K562 (cell line): ENCODE results near the gene ARL3. TPM values are rescaled to one million over a fixed set of nuclear protein-coding genes. Genes with fewer than 3 reads are reported as not detected.
A peak's percentile ranks its signal among the peaks of the same experiment; 100 is the strongest.

Experiments
- GABPB1 ChIP-seq: sonication (generic); formaldehyde crosslinking; IDR thresholded peaks from 2 replicates; pipeline ENCODE4 v1.8.0; 2022; ENCODE audit warnings: mild to moderate bottlenecking, missing genetic modification reagents
- MAZ ChIP-seq, 2 experiments: fragments of 450-650 bp in 1 of 2; sonication (generic) in 1 of 2; formaldehyde crosslinking; IDR thresholded peaks in 1 of 2; conservative IDR thresholded peaks in 1 of 2; 2 replicates each; pipeline versions ENCODE4 v1.4.0 to v1.5.0; 2020; ENCODE audit warnings: mild to moderate bottlenecking in 1 of 2, missing genetic modification reagents in 1 of 2
- POLR2G ChIP-seq: fragments of 200-400 bp; formaldehyde crosslinking; IDR thresholded peaks from 2 replicates; pipeline ENCODE4 v1.6.1; 2017; ENCODE audit warnings: low read depth, mild to moderate bottlenecking, antibody characterized with exemption, low read length, moderate library complexity
- RAD21 ChIP-seq, 2 experiments: fragments of 250-450 bp in 1 of 2; fragments of 450-650 bp in 1 of 2; sonication (Bioruptor Pico) in 1 of 2; formaldehyde crosslinking in 1 of 2; IDR thresholded peaks in 1 of 2; conservative IDR thresholded peaks in 1 of 2; 2 replicates each; pipeline versions ENCODE4 v1.4.0 to v1.8.0; 2020 to 2022; ENCODE audit warnings: mild to moderate bottlenecking in 2 of 2, moderate library complexity in 1 of 2
- RAD51 ChIP-seq: fragments of 450-650 bp; IDR thresholded peaks from 2 replicates; pipeline ENCODE4 v1.7.1; 2016; ENCODE audit warnings: low read depth, mild to moderate bottlenecking, borderline replicate concordance
- STAG1 ChIP-seq: sonication (generic); formaldehyde crosslinking; IDR thresholded peaks from 2 replicates; pipeline ENCODE4 v1.5.0; 2020; ENCODE audit warnings: missing genetic modification reagents, borderline replicate concordance
- ZBTB7A ChIP-seq: IDR thresholded peaks from 2 replicates; pipeline ENCODE4 v1.6.1; 2011; ENCODE audit warnings: low read depth, mild to moderate bottlenecking, low read length, moderate library complexity, borderline replicate concordance; ENCODE audit not compliant: control insufficient read depth
- ZNF41 ChIP-seq: fragments of 250-450 bp; sonication (Bioruptor Pico); conservative IDR thresholded peaks from 2 replicates; pipeline ENCODE4 v1.4.0; 2020; ENCODE audit warnings: mild to moderate bottlenecking
- polyA plus RNA-seq, 8 experiments: library from polyadenylated mRNA; depleted of rRNA in 4 of 8; stranded (reverse) in 5 of 8; unstranded in 3 of 8; fragments of >200 nt; fragmentation: Nextera tagmentation in 2 of 8; fragmentation: Illumina TruSeq in 1 of 8; extraction: Ambion mirVana in 2 of 8; extraction: Trizol in 1 of 8; gene quantifications; 2 replicates each; pipeline versions ENCODE4 v1.2.1 to v1.2.3, GENCODE V29; 2011 to 2014; ENCODE audit warnings: inconsistent platforms in 1 of 8, missing spikeins in 1 of 8
- total RNA-seq, 7 experiments: library from RNA; depleted of rRNA in 6 of 7; stranded (reverse); fragments of >200 nt in 6 of 7; fragmentation: Illumina TruSeq in 2 of 7; extraction: Trizol in 2 of 7; gene quantifications; 2 replicates each; pipeline versions ENCODE4 v1.2.1 to v1.2.3, GENCODE V29; 2011 to 2021; ENCODE audit warnings: low replicate concordance in 1 of 7
- TF ChIP-seq, protein P1 (sequence below), 2 experiments: IDR thresholded peaks; 2 replicates each; pipeline ENCODE4 v1.6.1; 2012; ENCODE audit warnings: improper control_type of control experiment in 2 of 2, low read depth in 2 of 2, low read length in 2 of 2, borderline replicate concordance in 1 of 2
- TF ChIP-seq, protein P2 (sequence below): fragments of 450-650 bp; formaldehyde crosslinking; IDR thresholded peaks from 2 replicates; pipeline ENCODE4 v1.4.0; 2020; ENCODE audit warnings: mild to moderate bottlenecking, moderate library complexity
- TF ChIP-seq, protein P3 (sequence below): fragments of 200-800 bp; sonication (Bioruptor generic); IDR thresholded peaks from 2 replicates; pipeline ENCODE4 v1.6.1; 2017; ENCODE audit warnings: missing genetic modification characterization, missing compliant biosample characterization

Gene ARL3
- total and polyA plus RNA-seq, 9 of the 15 experiments (the other 6 are each of a cell fraction or from before 2014, with no cell fraction given) = 2.9 to 8.9 (median 4.8) TPM

DNA sequence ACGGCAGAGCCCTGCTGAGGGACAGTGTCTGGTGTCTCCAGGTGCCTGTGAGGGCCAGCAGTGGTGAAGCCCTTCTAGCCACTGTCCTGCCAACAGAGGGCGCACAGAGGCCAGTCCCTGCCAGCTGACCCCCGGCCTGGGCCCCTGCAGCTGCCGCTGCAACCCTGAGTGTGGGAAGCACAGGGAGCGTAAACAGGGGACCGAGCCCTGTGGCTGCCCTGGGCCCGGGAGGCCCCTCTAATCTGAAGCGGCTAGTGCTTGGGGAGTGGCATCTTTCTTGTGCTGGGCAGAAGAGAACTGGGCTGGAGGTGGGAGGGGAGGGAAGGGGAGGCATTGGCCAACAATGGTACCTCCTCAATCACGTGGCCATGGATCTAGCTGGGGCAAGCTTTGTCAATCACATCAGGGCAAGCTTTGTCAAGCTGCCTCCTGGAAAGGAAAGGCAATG is 35.3 kb downstream of the ARL3 start (continued):
- TF ChIP-seq MAZ (CRISPR knock-in tag; conservative IDR thresholded peaks at IDR 0.05 in 1 of 2, IDR thresholded peaks at IDR 0.05 in 1 of 2) (peak; percentile 37 to 58; a peak in 3 of 4 replicates), RAD51 (peak; percentile 59; the same call in 1 of the 2 replicates), POLR2G (0 out of 2 replicates have a peak, but pooled peaks have one; percentile 24), ZBTB7A (peak; percentile 50; the same call in 1 of the 2 replicates), GABPB1 (CRISPR knock-in tag) (no peak), ZNF41 (CRISPR knock-in tag) (no peak), STAG1 (CRISPR knock-in tag) (peak; percentile 33; the same call in 1 of the 2 replicates), RAD21 (CRISPR knock-in tag; conservative IDR thresholded peaks at IDR 0.05 in 1 of 2, IDR thresholded peaks at IDR 0.05 in 1 of 2) (peak; percentile 38 to 72)
- TF ChIP-seq, protein P1, sequence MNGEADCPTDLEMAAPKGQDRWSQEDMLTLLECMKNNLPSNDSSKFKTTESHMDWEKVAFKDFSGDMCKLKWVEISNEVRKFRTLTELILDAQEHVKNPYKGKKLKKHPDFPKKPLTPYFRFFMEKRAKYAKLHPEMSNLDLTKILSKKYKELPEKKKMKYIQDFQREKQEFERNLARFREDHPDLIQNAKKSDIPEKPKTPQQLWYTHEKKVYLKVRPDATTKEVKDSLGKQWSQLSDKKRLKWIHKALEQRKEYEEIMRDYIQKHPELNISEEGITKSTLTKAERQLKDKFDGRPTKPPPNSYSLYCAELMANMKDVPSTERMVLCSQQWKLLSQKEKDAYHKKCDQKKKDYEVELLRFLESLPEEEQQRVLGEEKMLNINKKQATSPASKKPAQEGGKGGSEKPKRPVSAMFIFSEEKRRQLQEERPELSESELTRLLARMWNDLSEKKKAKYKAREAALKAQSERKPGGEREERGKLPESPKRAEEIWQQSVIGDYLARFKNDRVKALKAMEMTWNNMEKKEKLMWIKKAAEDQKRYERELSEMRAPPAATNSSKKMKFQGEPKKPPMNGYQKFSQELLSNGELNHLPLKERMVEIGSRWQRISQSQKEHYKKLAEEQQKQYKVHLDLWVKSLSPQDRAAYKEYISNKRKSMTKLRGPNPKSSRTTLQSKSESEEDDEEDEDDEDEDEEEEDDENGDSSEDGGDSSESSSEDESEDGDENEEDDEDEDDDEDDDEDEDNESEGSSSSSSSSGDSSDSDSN (IDR thresholded peaks at IDR 0.05; ENCODE audit: borderline replicate concordance in 1 of 2, low read depth in 2 of 2, low read length in 2 of 2) = 0 out of 4 replicates have a peak, but pooled peaks of 1 of the 2 experiments have one; percentile 33
- TF ChIP-seq, protein P2, sequence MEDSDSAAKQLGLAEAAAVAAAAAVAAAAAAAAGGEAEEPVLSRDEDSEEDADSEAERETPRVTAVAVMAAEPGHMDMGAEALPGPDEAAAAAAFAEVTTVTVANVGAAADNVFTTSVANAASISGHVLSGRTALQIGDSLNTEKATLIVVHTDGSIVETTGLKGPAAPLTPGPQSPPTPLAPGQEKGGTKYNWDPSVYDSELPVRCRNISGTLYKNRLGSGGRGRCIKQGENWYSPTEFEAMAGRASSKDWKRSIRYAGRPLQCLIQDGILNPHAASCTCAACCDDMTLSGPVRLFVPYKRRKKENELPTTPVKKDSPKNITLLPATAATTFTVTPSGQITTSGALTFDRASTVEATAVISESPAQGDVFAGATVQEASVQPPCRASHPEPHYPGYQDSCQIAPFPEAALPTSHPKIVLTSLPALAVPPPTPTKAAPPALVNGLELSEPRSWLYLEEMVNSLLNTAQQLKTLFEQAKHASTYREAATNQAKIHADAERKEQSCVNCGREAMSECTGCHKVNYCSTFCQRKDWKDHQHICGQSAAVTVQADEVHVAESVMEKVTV (CRISPR knock-in tag) = peak; percentile 30; the same call in 1 of the 2 replicates
- TF ChIP-seq, protein P3, sequence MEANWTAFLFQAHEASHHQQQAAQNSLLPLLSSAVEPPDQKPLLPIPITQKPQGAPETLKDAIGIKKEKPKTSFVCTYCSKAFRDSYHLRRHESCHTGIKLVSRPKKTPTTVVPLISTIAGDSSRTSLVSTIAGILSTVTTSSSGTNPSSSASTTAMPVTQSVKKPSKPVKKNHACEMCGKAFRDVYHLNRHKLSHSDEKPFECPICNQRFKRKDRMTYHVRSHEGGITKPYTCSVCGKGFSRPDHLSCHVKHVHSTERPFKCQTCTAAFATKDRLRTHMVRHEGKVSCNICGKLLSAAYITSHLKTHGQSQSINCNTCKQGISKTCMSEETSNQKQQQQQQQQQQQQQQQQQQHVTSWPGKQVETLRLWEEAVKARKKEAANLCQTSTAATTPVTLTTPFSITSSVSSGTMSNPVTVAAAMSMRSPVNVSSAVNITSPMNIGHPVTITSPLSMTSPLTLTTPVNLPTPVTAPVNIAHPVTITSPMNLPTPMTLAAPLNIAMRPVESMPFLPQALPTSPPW (CRISPR knock-in tag) = peak; percentile 31; the same call in 1 of the 2 replicates
